HL-60 (cell line): ENCODE data around the gene SELENOV.

Source experiments
- SPI1 ChIP-seq: IDR thresholded peaks from 2 replicates; pipeline ENCODE4 v1.6.1; 2012; ENCODE audit warnings: low read depth, mild to moderate bottlenecking, borderline replicate concordance
- TF ChIP-seq, protein P1 (sequence below): IDR thresholded peaks from one replicate; pipeline ENCODE4 v1.5.1; 2011; ENCODE audit warnings: low read length, control low read depth, inconsistent platforms; ENCODE audit not compliant: insufficient read depth

DNA sequence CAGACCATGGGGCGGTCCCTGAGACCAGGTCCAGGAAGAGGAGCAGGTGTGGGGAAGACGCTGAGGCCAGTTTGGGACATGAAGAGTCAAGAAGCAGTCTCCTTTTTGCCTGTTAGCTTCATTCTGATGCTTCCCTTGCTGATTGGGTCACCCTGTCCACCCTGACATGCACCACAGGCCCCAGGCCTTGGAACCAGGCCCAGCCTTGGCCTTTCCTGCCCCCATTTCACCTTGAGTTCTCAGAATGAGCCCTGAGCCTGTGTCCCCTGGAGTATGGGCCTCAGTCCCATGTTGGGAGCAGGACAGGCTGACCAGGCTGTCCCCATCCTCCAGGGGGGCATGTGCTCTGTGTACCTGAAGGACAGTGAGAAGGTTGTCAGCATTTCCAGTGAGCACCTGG lies 39.2 kb upstream of the SELENOV start:
- TF ChIP-seq, protein P1, sequence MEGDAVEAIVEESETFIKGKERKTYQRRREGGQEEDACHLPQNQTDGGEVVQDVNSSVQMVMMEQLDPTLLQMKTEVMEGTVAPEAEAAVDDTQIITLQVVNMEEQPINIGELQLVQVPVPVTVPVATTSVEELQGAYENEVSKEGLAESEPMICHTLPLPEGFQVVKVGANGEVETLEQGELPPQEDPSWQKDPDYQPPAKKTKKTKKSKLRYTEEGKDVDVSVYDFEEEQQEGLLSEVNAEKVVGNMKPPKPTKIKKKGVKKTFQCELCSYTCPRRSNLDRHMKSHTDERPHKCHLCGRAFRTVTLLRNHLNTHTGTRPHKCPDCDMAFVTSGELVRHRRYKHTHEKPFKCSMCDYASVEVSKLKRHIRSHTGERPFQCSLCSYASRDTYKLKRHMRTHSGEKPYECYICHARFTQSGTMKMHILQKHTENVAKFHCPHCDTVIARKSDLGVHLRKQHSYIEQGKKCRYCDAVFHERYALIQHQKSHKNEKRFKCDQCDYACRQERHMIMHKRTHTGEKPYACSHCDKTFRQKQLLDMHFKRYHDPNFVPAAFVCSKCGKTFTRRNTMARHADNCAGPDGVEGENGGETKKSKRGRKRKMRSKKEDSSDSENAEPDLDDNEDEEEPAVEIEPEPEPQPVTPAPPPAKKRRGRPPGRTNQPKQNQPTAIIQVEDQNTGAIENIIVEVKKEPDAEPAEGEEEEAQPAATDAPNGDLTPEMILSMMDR: no peak
- no peak for TF ChIP-seq SPI1
